Lower lobe of right lung (tissue), 2 donors: Measurements from ENCODE around the gene CLSTN2. TPM values are rescaled to one million over a fixed set of nuclear protein-coding genes. Genes with fewer than 3 reads are reported as not detected.

Experiments
- ATAC-seq, 2 donors: fragments of 200-7000 bp; cut with Tn5 transposase; one replicate each; pipeline ENCODE4 v1.9.1; 2020 to 2022; ENCODE audit warnings: mild to moderate bottlenecking in 2 of 2, moderate library complexity in 2 of 2
- DNase-seq: peaks from one replicate; pipeline ENCODE4 v3.0.0-alpha.2; 2020
- H3K27ac ChIP-seq: fragments of 200-600 bp; one replicate; pipeline ENCODE4 v1.8.0; 2022
- H3K27me3 ChIP-seq: fragments of 200-600 bp; one replicate; pipeline ENCODE4 v1.8.0; 2022; ENCODE audit warnings: low read depth
- H3K36me3 ChIP-seq: fragments of 200-600 bp; one replicate; pipeline ENCODE4 v1.8.0; 2022; ENCODE audit warnings: mild to moderate bottlenecking
- H3K4me1 ChIP-seq: fragments of 200-600 bp; one replicate; pipeline ENCODE4 v1.8.0; 2022
- H3K4me3 ChIP-seq: fragments of 200-600 bp; one replicate; pipeline ENCODE4 v1.8.0; 2022; ENCODE audit warnings: mild to moderate bottlenecking
- H3K9me3 ChIP-seq: fragments of 200-600 bp; one replicate; pipeline ENCODE4 v1.8.0; 2022
- CTCF ChIP-seq: fragments of 200-600 bp; IDR thresholded peaks from one replicate; pipeline ENCODE4 v1.8.0; 2022; ENCODE audit warnings: antibody characterized with exemption, mild to moderate bottlenecking
- intact Hi-C: fragments of 100-400 bp; cut with DNase I; formaldehyde crosslinking; loops from one replicate; pipeline ENCODE4 v1.11.0; 2022
- total RNA-seq: library from RNA; stranded (reverse); fragmentation: NEBNext Ultra II Directional; extraction: Animal tissue kit (Norgen Biotek cat#: 25700); gene quantifications from one replicate; pipeline ENCODE4 v1.2.1, GENCODE V29; 2021
- donor health status: DM: no; HTN: yes; CAD: no; lungs with severe emphysema.

CLSTN2 gene
- total RNA-seq, 1 donor from 2014 or later = 4.5 TPM

DNA sequence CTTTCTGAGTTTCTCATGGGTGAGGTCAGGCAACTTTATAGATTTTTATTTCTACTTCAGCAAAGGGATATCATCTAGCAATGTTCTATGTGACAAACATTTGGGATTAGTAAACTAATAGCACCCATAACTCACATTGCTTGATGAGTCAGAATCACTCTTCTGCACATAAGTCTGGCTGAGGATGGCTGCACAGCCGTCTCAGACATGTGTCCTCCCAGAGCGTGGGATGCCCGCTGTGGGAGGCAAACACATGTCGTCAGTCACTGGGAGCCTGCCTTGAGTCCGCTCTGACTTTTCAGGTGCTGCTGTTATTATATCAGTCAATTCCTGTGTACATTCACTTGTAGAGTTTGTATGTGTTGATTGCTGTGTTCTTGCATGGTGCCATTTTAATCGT is 512.2 kb downstream of the CLSTN2 start:
- Histone ChIP-seq H3K36me3 (no peaks in the 10 kb centered on the region), H3K4me1 (no peaks in the 10 kb centered on the region), H3K27me3 (no peaks in the 10 kb centered on the region), H3K27ac (no peak overlapping the region), H3K4me3 (no peak overlapping the region), H3K9me3 (no peaks in the 10 kb centered on the region)
- no peak for DNase-seq
- ATAC-seq = no peak
- TF ChIP-seq CTCF = no peak
- intact Hi-C loops = no loop called here

- H3K4me1 ChIP-seq = no peaks in the 10 kb centered on the region
- H3K4me3 ChIP-seq = no peak overlapping the region
- intact Hi-C loops = no loop called here
- H3K27ac ChIP-seq = no peak overlapping the region
- no peaks in the 10 kb centered on the region for H3K9me3 ChIP-seq
- DNase-seq (no peak), ATAC-seq (no peak)
- TF ChIP-seq CTCF = no peak
- no peaks in the 10 kb centered on the region for H3K36me3 ChIP-seq
- no peaks in the 10 kb centered on the region for H3K27me3 ChIP-seq
These were observed 513.0 kb downstream of the CLSTN2 start for GRCh38 chr3:140448001-140448400.

- ATAC-seq = peak in 1 of 2 donors; percentile 31
- H3K27ac ChIP-seq = no peak overlapping the region
- DNase-seq = no peak
- no peaks in the 10 kb centered on the region for H3K36me3 ChIP-seq
- no peaks in the 10 kb centered on the region for H3K4me1 ChIP-seq
- H3K9me3 ChIP-seq = no peaks in the 10 kb centered on the region
- no peak overlapping the region for H3K4me3 ChIP-seq
- H3K27me3 ChIP-seq = no peaks in the 10 kb centered on the region
- intact Hi-C loops = no loop called here
- TF ChIP-seq CTCF = no peak
These were observed 514.6 kb downstream of the CLSTN2 start for GRCh38 chr3:140449413-140450256.

DNA sequence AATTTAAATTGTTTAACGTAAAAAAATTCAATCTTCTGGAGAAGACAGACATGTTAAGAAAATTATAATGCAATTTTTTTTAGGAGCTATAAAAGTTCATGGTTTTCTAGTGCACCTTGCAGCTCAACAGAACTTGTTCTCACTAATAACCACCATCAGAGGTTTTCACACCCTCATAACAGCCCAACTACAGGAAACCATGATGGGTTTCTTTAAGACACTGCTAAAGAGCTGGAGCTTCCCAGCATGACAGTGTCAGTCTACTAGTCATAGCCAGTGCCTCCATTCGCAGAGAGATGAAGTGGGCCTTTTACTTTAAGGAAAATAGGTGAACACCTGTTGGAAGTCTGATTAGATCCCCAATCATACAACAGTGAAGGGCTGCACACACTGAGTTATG is 518.8 kb downstream of the CLSTN2 start:
- intact Hi-C loops = no loop called here
- no peaks in the 10 kb centered on the region for H3K4me1 ChIP-seq
- H3K27me3 ChIP-seq = no peaks in the 10 kb centered on the region
- no peak overlapping the region for H3K27ac ChIP-seq
- no peaks in the 10 kb centered on the region for H3K9me3 ChIP-seq
- no peak for TF ChIP-seq CTCF
- no peak for ATAC-seq
- no peak overlapping the region for H3K4me3 ChIP-seq
- no peak for DNase-seq
- H3K36me3 ChIP-seq = no peaks in the 10 kb centered on the region

DNA sequence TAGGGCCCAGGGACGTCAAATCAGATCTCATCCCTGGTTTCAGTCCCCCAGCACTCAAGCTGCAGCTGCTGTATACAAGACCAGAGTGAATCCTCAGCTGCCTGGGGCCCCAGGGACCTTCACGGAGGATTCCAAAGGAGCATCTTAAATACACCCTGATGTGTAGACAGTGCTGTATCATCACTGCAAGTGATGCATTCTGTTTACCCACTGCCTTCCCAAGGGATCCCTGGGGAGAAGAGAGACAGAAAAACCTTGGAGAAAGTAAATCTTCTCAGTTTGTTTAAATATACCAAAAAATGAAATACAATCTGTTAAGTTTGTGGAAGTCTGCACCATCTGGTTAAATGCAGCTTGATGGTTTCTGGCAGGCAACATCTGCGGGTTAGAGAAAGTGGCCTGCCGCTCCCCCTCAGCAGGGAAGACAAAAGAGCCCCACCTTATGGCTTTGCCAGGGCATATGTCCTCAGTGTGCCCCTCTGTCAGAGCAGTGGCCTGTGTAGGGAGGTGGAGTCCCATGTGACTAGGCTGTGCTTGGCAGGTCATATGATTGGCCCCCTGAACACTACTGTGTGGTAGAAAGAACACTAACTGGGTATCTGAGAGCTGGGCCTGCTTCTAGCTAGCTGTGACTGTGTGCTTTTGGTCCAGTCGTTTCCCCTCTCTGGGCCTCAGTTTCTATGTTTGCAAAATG is 520.7 kb downstream of the CLSTN2 start:
- no peak for ATAC-seq
- Histone ChIP-seq H3K4me1 (no peaks in the 10 kb centered on the region), H3K27me3 (no peaks in the 10 kb centered on the region), H3K36me3 (no peaks in the 10 kb centered on the region), H3K9me3 (no peaks in the 10 kb centered on the region), H3K27ac (no peak overlapping the region), H3K4me3 (no peak overlapping the region)
- TF ChIP-seq CTCF = no peak
- intact Hi-C loops = no loop called here
- no peak for DNase-seq
